DND-41 (cell line): Measurements from ENCODE around the gene BPIFB2.

ENCODE experiments used
- EZH2 ChIP-seq: IDR thresholded peaks from 3 replicates; pipeline ENCODE4 v1.6.1; 2012; ENCODE audit warnings: borderline replicate concordance, low read depth, mild to moderate bottlenecking, moderate library complexity, low read length, inconsistent platforms; ENCODE audit not compliant: severe bottlenecking
- TF ChIP-seq, protein P1 (sequence below): IDR thresholded peaks from 2 replicates; pipeline ENCODE4 v1.5.1; 2012; ENCODE audit warnings: borderline replicate concordance, low read length, moderate library complexity, mild to moderate bottlenecking; ENCODE audit not compliant: poor library complexity, severe bottlenecking; ENCODE audit errors: extremely low read depth

GRCh38 chr20:33005132-33005566 is 2.4 kb upstream of the BPIFB2 start:
- no peak for TF ChIP-seq EZH2
- TF ChIP-seq, protein P1, sequence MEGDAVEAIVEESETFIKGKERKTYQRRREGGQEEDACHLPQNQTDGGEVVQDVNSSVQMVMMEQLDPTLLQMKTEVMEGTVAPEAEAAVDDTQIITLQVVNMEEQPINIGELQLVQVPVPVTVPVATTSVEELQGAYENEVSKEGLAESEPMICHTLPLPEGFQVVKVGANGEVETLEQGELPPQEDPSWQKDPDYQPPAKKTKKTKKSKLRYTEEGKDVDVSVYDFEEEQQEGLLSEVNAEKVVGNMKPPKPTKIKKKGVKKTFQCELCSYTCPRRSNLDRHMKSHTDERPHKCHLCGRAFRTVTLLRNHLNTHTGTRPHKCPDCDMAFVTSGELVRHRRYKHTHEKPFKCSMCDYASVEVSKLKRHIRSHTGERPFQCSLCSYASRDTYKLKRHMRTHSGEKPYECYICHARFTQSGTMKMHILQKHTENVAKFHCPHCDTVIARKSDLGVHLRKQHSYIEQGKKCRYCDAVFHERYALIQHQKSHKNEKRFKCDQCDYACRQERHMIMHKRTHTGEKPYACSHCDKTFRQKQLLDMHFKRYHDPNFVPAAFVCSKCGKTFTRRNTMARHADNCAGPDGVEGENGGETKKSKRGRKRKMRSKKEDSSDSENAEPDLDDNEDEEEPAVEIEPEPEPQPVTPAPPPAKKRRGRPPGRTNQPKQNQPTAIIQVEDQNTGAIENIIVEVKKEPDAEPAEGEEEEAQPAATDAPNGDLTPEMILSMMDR = peak; percentile 89
